NCI-H2081 (cell line): Measurements from ENCODE around the gene PIK3R3.
"Not testable (repeated sequence)": the region's sequence is repeated elsewhere in the genome, so short reads cannot be mapped to it uniquely, and the experiment has no call there.

Experiments used
- DNase-seq, 2 experiments: peaks; one replicate each; lab custom pipeline; 2025; lab: John Stamatoyannopoulos, UW

PIK3R3 gene

GRCh38 chr1:46102769-46103476, 29.5 kb downstream of the PIK3R3 start:
- no peak for DNase-seq

DNA sequence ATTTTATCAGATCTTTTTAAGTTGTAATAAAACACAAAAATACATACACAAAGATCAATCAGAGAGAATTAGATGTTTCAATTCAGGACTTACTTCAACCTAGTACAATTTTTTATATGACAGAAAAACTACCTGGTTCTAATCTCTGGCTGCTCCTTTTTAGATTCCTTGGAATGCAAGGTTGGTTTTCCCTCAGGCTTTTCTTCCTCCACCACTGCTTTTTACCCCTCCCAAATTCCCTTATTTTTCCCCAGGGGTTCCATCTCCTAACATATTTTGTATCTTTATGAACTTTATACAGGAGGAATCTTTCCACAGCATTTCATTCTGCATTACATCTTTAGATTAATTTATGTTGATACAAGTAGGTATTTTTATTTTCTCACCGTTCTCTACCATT, 33.2 kb downstream of the PIK3R3 start:
- no peak for DNase-seq

DNA sequence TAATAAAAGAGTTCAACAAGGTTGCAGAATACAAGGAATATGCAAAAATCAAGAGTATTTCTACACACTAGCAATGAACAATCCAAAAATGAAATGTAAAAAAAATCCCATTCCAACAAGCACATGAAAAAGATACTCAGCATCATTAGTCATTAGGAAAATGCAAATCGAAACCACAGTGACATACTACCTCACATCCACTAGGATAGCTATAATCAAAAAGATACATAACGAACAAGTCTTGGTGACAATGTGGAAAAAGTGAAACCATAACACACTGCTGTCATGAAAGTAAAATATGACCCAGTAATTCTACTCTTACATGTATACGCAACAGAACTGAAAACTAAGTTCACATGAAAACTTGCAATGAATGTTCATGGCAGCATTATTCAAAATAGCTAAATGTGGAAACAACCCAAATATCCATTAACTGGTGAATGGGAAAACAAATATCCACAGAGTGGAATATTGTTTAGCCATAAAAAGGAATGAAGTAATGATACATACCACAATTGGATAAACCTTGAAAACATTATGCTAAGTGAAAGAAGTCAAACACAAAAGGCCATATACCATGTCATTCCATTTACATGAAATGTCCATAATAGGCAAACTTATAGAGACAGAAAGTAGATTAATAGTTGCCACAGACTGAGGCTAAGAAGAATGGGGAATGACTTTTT, 34.3 kb downstream of the PIK3R3 start:
- DNase-seq = no peak

- no peak for DNase-seq
These were observed 35.3 kb downstream of the PIK3R3 start for GRCh38 chr1:46097149-46097472.

GRCh38 chr1:46096269-46097148, 35.9 kb downstream of the PIK3R3 start:
- no peak for DNase-seq

DNA sequence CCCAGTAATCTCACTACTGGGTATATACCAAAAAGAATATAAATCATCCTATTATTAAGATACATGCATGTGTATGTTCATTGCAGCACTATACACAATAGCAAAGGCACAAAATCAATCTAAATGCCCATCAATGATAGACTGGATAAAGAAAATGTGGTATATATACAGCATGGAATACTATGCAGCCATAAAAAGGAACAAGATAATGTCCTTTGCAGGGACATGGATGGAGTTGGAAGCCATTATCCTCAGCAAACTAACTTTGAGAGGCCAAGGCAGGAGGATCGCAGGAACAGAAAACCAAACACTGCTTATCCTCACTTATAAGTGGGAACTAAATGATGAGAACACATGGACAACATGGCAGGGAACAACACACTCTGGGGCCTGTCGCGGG, 37.3 kb downstream of the PIK3R3 start:
- DNase-seq = not testable (repeated sequence)

DNA sequence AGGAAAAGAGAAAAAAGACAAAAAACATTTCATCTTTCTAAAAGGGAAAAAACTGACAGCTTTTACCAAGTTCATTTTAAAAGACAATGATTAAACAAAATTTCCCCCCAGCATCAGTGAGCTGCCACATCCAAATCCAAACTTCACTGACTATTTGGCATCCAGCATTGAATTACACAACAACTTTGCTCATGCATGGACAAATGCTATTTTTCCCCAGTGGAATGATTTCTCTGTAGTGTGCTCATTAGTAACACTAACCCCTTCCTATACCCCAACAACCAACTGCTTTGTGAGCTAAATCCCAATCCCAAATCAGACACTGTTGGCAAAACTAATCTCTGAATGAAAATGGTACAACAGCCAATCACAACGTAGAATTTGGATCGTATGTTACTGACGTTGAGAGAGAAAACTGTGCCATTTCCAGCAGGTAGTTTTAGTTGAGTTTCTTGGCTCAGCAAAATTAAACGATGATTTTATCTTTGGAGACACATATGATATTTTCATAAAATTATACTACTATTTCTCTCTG, 37.9 kb downstream of the PIK3R3 start:
- DNase-seq = no peak

GRCh38 chr1:46093832-46094231, 38.6 kb downstream of the PIK3R3 start:
- not testable (repeated sequence) for DNase-seq

GRCh38 chr1:46087891-46088290, 44.5 kb downstream of the PIK3R3 start:
- no peak for DNase-seq

DNA sequence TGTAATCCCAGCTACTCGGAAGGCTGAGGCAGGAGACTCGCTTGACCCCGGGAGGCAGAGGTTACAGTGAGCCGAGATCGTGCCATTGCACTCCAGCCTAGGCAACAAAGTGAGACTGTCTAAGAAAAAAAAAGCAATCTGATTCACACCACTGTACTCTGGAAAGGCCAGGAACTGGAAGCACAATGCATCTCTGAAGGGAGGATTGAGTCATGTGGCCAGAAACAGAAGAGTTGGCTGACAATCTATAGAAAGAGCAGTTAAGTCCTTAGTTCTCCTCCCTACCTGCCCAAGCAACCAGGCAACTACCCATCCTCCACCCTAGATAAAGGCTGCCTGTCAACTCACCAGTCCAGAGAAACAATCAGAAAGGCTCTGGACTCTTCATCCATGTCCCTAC, 45.9 kb downstream of the PIK3R3 start:
- DNase-seq = no peak

GRCh38 chr1:46084553-46085451, 47.6 kb downstream of the PIK3R3 start:
- no peak for DNase-seq

- DNase-seq = no peak
These were observed 48.9 kb downstream of the PIK3R3 start for GRCh38 chr1:46083579-46083978.

DNA sequence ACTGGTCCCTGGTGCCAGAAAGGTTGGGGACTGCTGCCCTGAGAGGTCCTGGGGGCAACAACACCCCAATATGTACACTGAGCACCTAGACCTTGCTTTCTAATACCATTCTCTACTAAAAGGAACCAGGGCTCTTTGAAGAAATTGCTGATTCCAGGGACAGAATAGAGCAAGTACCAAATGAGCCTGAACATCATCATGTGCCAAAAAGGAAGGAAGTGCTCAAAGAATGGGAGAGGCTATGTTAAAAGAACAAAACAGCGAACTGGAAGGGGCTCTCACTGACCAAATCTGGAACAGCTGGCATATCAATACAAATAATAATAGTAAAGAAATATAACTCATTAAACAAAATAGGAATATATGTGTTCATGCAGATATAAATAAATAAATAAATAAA, 50.8 kb downstream of the PIK3R3 start:
- DNase-seq = no peak

GRCh38 chr1:46081206-46081605, 51.2 kb downstream of the PIK3R3 start:
- peak; percentile 51 to 72 for DNase-seq

- DNase-seq = no peak
These were observed 52.2 kb downstream of the PIK3R3 start for GRCh38 chr1:46080257-46080656.

DNA sequence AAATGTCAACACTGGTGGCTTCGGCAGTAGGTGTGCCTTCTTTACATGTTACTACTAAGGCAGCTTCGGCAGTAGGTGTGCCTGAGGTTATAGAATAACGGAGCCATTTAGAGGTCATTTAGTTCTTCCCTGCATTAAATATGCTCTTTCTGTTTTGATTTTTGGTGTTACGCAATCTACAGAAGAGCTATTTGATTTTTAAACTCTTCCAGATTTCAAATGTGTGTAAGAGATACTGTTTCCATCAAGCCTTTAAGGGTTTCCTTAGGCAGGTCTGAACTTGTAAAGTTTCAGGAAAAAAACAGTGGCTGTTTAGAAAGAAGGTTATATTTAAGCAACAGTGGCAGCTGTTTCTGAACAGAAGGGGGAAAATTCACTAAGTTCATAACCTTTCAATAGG, 54.8 kb downstream of the PIK3R3 start:
- DNase-seq = no peak

DNA sequence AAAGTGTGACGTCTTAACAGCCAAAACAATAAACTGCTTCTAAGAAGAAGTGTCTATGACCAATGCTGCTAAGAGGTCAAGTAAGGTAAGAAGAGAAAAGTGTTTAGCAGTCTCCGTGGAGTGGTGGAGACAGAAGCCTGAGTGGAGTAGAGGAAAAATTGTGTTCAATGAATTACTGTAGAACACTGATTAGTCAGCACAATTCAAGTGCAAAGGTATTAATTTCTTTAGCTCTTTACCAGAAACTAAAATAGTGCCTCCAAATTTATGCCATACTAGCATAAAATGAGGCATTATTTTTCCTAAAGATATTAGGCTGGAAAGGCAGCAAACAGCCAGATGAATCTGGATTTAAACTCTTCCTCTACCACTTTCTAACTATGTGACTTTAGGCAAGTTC, 56.1 kb downstream of the PIK3R3 start:
- DNase-seq = no peak

- no peak for DNase-seq
These were observed 59.5 kb downstream of the PIK3R3 start for GRCh38 chr1:46072975-46073374.

- no peak for DNase-seq
These were observed 62.1 kb downstream of the PIK3R3 start for GRCh38 chr1:46070164-46070814.

DNA sequence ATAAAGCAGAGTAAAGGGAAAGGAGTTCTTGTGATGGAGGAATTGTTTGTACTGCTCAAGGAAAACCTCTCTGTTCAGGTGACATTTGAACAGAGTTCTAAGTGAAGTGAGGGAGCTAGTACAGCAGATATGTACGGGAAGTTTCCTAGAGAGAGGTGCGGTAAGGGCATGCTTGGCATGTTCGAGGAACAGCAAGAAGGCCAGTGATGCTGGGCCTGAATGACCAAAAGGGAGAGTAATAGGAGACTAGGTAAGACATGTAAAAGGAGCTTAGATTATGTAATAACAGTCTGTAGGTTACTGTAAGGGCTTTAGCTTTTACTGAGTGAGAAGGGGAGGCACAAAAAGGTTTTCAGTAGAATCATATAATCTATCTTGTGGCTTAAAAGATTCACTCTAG, 63.9 kb downstream of the PIK3R3 start:
- DNase-seq = no peak

DNA sequence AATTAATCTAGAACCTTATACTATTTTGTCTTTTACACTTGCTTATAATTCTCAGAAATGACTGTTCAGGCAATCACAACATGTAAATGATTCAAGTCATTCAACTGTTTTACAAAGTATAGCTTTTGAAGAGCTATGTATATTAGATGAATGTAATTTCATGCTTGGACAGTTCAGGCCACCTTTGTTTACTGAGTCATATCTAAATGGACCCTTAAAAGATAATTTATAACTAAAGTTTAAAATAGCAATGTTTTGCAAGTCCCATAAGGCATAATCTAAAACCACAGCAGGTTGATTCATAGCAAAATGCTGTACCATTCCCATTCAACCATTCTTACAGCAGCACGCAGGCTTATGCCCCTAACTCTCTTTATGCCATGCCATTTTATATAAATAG, 64.8 kb downstream of the PIK3R3 start:
- DNase-seq = no peak
